Neural progenitor cell (in vitro differentiated cells): ENCODE data around the gene ADORA2A. TPM values are rescaled to one million over a fixed set of nuclear protein-coding genes. Genes with fewer than 3 reads are reported as not detected.

Experiments
- DNase-seq: peaks from one replicate; pipeline ENCODE4 v3.0.0-alpha.2; 2016; ENCODE audit warnings: low spot score
- H2AFZ ChIP-seq: fragments of 200-600 bp; sonication (generic); replicated peaks from 2 replicates; pipeline ENCODE4 v1.6.1; 2016; ENCODE audit warnings: antibody characterized with exemption
- H3F3A ChIP-seq: fragments of 200-600 bp; sonication (generic); 2 replicates; pipeline ENCODE4 v1.6.1; 2016; ENCODE audit warnings: antibody characterized with exemption, low read depth
- H3K27ac ChIP-seq: fragments of 200-600 bp; sonication (generic); 2 replicates; pipeline ENCODE4 v1.5.1; 2016; ENCODE audit warnings: mild to moderate bottlenecking
- H3K27me3 ChIP-seq: fragments of 200-600 bp; sonication (generic); 2 replicates; pipeline ENCODE4 v1.6.1; 2016; ENCODE audit warnings: mild to moderate bottlenecking, moderate library complexity
- H3K36me3 ChIP-seq: fragments of 200-600 bp; sonication (generic); 2 replicates; pipeline ENCODE4 v1.5.1; 2016
- H3K4me1 ChIP-seq: fragments of 200-600 bp; sonication (generic); 2 replicates; pipeline ENCODE4 v1.6.1; 2016; ENCODE audit warnings: mixed run types
- H3K4me2 ChIP-seq: fragments of 200-600 bp; sonication (generic); 2 replicates; pipeline ENCODE4 v1.6.1; 2016
- H3K4me3 ChIP-seq: fragments of 200-600 bp; sonication (generic); 2 replicates; pipeline ENCODE4 v1.5.1; 2016
- H3K79me2 ChIP-seq: fragments of 200-600 bp; sonication (generic); 2 replicates; pipeline ENCODE4 v1.6.1; 2016; ENCODE audit warnings: low read depth
- H3K9ac ChIP-seq: fragments of 200-600 bp; sonication (generic); 2 replicates; pipeline ENCODE4 v1.6.1; 2016
- H3K9me3 ChIP-seq: fragments of 200-600 bp; sonication (generic); 2 replicates; pipeline ENCODE4 v1.5.1; 2016; ENCODE audit warnings: low read depth
- H4K20me1 ChIP-seq: fragments of 200-600 bp; sonication (generic); 2 replicates; pipeline ENCODE4 v1.6.1; 2016; ENCODE audit warnings: low read depth
- H3K27ac Mint-ChIP-seq: 3 replicates; pipeline ENCODE4 v1.8.0; 2021; ENCODE audit warnings: mixed read lengths
- H3K27me3 Mint-ChIP-seq: 2 replicates; pipeline ENCODE4 v1.8.0; 2022; ENCODE audit warnings: low read depth, mild to moderate bottlenecking, inconsistent platforms, moderate library complexity, mixed read lengths; ENCODE audit not compliant: insufficient read depth
- H3K36me3 Mint-ChIP-seq: 3 replicates; pipeline ENCODE4 v1.8.0; 2021; ENCODE audit warnings: mixed read lengths
- H3K4me1 Mint-ChIP-seq: 3 replicates; pipeline ENCODE4 v1.8.0; 2021; ENCODE audit warnings: mixed read lengths
- H3K4me3 Mint-ChIP-seq: 3 replicates; pipeline ENCODE4 v1.8.0; 2021; ENCODE audit warnings: mild to moderate bottlenecking, moderate library complexity, mixed read lengths
- H3K9me3 Mint-ChIP-seq: 3 replicates; pipeline ENCODE4 v1.8.0; 2020; ENCODE audit warnings: mixed read lengths
- CTCF ChIP-seq: fragments of 200-600 bp; sonication (generic); IDR thresholded peaks from 2 replicates; pipeline ENCODE4 v1.5.1; 2017; ENCODE audit warnings: antibody characterized with exemption, mild to moderate bottlenecking
- EZH2 ChIP-seq: fragments of 200-600 bp; sonication (generic); IDR thresholded peaks from 2 replicates; pipeline ENCODE4 v1.6.1; 2017; ENCODE audit warnings: antibody characterized with exemption, mild to moderate bottlenecking, moderate library complexity
- EZH2phosphoT487 ChIP-seq: fragments of 200-600 bp; sonication (generic); IDR thresholded peaks from 2 replicates; pipeline ENCODE4 v1.6.1; 2017; ENCODE audit warnings: antibody characterized with exemption
- total RNA-seq: library from RNA; depleted of rRNA; stranded (reverse); fragments of >200 nt; gene quantifications from 2 replicates; pipeline ENCODE4 v1.2.3, GENCODE V29; 2015; ENCODE audit warnings: low replicate concordance

ADORA2A gene
- total RNA-seq, 1 donor from 2014 or later = 0.51 TPM

GRCh38 chr22:24403346-24403745 lies 24.1 kb upstream of the ADORA2A start:
- Histone ChIP-seq H3K79me2 (no peaks in the 10 kb centered on the region), H3K4me3 (no peak overlapping the region), H3K9me3 (no peaks in the 10 kb centered on the region), H3F3A (no peaks in the 10 kb centered on the region), H4K20me1 (peaks cover 10% of the 10 kb centered on the region), H3K27me3 (no peaks in the 10 kb centered on the region), H2AFZ (no peak overlapping the region), H3K4me1 (no peaks in the 10 kb centered on the region), H3K9ac (no peak overlapping the region), H3K27ac (no peak overlapping the region), H3K36me3 (no peaks in the 10 kb centered on the region), H3K4me2 (no peak overlapping the region)
- H3K36me3 Mint-ChIP-seq = peaks cover 35% of the 10 kb centered on the region
- no peak overlapping the region for H3K27ac Mint-ChIP-seq
- peaks cover 9% of the 10 kb centered on the region for H3K4me1 Mint-ChIP-seq
- no peak for TF ChIP-seq EZH2
- no peak for TF ChIP-seq CTCF
- TF ChIP-seq EZH2phosphoT487 = no peak
- no peak for DNase-seq
- peaks cover 3% of the 10 kb centered on the region for H3K27me3 Mint-ChIP-seq
- no peaks in the 10 kb centered on the region for H3K9me3 Mint-ChIP-seq
- no peak overlapping the region for H3K4me3 Mint-ChIP-seq

- Mint-ChIP-seq H3K9me3 (no peaks in the 10 kb centered on the region), H3K4me1 (peaks cover 9% of the 10 kb centered on the region), H3K36me3 (peaks cover 31% of the 10 kb centered on the region), H3K27ac (no peak overlapping the region), H3K4me3 (no peak overlapping the region), H3K27me3 (peaks cover 3% of the 10 kb centered on the region)
- no peak overlapping the region for H2AFZ ChIP-seq
- H3F3A ChIP-seq = no peaks in the 10 kb centered on the region
- no peaks in the 10 kb centered on the region for H3K79me2 ChIP-seq
- H4K20me1 ChIP-seq = peaks cover 12% of the 10 kb centered on the region
- no peak overlapping the region for H3K27ac ChIP-seq
- no peak overlapping the region for H3K4me2 ChIP-seq
- DNase-seq = no peak
- H3K9me3 ChIP-seq = no peaks in the 10 kb centered on the region
- H3K36me3 ChIP-seq = no peaks in the 10 kb centered on the region
- H3K9ac ChIP-seq = no peak overlapping the region
- no peak overlapping the region for H3K4me3 ChIP-seq
- TF ChIP-seq EZH2phosphoT487 = no peak
- TF ChIP-seq CTCF = no peak
- TF ChIP-seq EZH2 = no peak
- no peaks in the 10 kb centered on the region for H3K4me1 ChIP-seq
- no peaks in the 10 kb centered on the region for H3K27me3 ChIP-seq
Observed at GRCh38 chr22:24404561-24405275, 22.7 kb upstream of the ADORA2A start.

DNA sequence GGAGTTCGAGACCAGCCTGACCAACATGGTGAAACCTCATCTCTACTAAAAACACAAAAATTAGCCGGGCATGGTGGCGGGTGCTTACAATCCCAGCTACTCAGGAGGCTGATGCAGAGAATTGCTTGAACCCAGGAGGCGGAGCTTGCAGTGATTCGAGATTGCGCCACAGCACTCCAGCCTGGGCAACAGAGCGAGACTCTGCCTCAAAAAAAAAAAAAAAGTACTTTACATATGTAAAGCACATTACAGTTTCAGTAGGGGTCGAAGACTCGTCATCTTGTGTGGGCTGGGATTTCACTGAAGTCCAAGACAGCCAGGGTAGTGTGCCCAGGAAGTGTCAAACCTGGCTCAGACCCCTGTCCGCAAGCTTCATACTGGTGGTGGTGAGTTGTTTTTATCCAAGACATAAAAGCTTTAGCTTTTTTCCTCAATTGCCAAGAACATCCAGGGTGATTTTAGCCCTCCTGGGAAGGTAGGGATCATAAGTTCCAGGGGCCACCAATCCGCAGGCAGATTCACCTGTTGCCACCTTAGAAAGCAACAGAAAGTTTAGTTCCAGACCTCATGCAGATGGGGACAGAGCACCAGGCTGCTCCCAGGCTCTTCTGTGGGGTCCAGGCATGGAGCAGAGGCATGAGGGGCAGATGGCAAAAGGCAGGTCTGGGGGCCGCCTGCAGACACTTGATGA lies 21.6 kb upstream of the ADORA2A start:
- no peak for DNase-seq
- peak overlapping the region; percentile 64 for H3K4me3 Mint-ChIP-seq
- H3K27me3 Mint-ChIP-seq = peaks cover 3% of the 10 kb centered on the region
- Histone ChIP-seq H3K27ac (no peak overlapping the region), H3K9ac (no peak overlapping the region), H2AFZ (no peak overlapping the region), H3K27me3 (no peaks in the 10 kb centered on the region), H3K79me2 (no peaks in the 10 kb centered on the region), H3K4me2 (no peak overlapping the region), H3F3A (no peaks in the 10 kb centered on the region), H3K4me1 (no peaks in the 10 kb centered on the region), H3K36me3 (no peaks in the 10 kb centered on the region), H3K4me3 (no peak overlapping the region), H3K9me3 (no peaks in the 10 kb centered on the region), H4K20me1 (peaks cover 14% of the 10 kb centered on the region)
- no peak for TF ChIP-seq EZH2
- TF ChIP-seq EZH2phosphoT487 = no peak
- no peak for TF ChIP-seq CTCF
- H3K9me3 Mint-ChIP-seq = no peaks in the 10 kb centered on the region
- peaks cover 35% of the 10 kb centered on the region for H3K36me3 Mint-ChIP-seq
- no peak overlapping the region for H3K27ac Mint-ChIP-seq
- H3K4me1 Mint-ChIP-seq = peaks cover 9% of the 10 kb centered on the region
